GM21381 (cell line): ENCODE data around the gene RASSF8.
A peak's percentile ranks its signal among the peaks of the same experiment; 100 is the strongest.

Experiments used
- ATAC-seq: cut with Tn5 transposase; IDR thresholded peaks from one replicate; pipeline ENCODE4 v1.9.1; 2021; ENCODE audit warnings: mild to moderate bottlenecking, moderate library complexity; ENCODE audit not compliant: unreplicated experiment

Gene RASSF8

DNA sequence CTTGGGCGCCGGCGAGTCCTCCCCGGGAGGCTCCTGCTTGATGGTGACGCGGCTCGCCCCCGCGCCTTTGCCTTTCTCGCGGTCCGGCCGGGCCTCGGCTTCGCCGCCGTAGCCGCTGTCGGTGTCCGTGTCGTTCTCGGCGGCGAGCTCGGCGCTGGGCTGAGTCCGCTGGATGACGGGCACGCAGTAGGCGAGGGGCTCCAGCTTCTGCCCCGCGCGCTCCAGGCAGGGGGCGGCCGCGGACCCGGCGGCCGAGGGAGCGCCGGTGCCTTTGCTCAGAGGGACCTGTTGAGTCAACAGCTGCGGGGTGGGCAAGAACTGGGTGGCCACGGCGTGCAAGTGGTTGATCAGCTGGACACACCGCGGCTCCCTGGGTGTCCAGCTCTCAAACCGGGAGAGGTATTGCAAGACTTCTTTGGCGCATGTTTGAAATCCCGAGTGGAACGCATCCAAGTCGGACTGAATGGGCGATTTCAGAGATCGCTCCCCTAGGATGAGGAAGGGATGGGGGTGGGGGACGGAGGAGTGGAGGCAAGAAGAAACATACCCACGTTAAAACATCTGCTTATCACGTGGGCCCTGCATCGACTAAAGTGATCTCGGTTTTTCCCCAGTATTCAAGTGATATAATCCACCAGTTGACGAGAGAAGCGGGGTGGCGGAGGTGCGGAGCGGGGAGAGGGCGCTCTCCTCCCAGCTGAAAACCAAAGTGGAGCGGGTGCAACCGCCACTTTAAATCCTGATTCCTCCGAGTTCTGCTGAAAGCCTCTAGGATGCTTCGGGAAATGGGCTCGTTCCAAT lies 164.4 kb downstream of the RASSF8 start:
- no peak for ATAC-seq

DNA sequence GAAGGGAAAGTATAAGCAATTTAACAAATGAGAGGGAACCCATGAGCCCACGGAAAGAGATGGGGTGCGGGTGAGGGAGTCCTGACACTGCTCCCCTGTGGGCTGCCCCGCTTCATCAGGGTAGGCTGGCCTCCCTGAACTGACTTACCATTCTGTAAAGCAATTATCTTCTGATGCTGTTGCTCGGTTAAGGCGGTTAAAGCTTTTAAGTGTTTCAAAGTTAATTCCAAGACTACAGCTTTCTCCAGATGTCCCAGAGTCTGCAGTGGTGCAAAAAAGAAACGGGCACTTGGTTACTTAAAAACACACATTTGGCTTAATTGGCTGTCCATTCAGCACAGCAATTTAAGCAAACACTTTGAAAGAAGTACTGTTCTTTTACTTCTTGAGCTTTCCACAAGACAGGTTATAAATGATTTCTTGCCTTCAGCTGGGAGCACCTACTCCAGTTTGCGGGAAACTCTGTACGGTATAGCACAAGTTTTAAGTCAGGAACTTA lies 165.0 kb downstream of the RASSF8 start:
- ATAC-seq = no peak

DNA sequence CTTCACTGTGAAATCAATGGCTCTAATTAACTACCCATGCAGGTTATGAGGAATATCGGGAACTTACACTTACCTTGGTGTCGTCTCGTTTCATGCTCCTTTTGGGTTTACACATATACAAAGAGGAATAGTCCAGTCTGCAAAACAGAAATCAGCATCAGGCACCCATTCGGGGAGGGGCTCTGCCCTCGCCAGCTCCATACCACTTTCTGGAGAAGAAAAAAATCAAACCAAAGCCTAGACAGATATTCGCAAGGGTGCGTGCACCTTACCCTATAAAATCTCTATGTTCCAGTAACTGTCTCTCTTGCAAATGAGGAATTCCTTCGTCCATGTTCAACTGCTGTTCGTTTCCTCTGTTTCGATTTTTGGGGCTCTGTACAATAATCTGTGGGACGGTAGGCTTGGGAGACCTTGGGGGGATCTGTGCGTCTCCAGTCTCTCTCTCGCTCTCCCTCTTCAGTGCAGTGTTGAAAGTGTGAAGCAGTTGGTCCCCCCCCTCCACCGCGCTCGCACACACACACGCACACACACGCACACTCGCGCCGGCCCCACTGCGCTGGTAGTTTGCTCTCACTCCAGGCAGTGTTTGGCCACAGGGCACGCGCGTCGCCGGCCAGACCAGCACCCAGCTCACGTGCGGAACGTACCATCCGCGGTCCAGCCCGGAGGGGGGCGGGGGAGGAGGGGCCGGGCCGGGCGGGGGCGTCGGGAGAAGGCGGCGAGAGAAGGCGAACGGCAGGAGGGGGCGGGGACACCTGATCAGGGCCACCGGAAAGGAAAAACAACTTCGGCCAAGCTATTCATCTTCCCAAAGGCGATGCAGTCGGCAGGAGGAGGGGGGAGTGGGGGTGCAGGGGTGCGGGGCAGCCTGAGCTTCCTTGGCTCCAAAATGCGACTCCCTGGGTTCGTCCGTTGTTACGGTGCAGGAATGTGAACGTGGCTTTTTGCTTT lies 166.2 kb downstream of the RASSF8 start, which contains the start of gene BHLHE41:
BHLHE41 (minus strand) TSS at position 592 of the 954 bp plus-strand sequence; CDS start at position 334, 258 bp downstream.
- ATAC-seq = no peak

DNA sequence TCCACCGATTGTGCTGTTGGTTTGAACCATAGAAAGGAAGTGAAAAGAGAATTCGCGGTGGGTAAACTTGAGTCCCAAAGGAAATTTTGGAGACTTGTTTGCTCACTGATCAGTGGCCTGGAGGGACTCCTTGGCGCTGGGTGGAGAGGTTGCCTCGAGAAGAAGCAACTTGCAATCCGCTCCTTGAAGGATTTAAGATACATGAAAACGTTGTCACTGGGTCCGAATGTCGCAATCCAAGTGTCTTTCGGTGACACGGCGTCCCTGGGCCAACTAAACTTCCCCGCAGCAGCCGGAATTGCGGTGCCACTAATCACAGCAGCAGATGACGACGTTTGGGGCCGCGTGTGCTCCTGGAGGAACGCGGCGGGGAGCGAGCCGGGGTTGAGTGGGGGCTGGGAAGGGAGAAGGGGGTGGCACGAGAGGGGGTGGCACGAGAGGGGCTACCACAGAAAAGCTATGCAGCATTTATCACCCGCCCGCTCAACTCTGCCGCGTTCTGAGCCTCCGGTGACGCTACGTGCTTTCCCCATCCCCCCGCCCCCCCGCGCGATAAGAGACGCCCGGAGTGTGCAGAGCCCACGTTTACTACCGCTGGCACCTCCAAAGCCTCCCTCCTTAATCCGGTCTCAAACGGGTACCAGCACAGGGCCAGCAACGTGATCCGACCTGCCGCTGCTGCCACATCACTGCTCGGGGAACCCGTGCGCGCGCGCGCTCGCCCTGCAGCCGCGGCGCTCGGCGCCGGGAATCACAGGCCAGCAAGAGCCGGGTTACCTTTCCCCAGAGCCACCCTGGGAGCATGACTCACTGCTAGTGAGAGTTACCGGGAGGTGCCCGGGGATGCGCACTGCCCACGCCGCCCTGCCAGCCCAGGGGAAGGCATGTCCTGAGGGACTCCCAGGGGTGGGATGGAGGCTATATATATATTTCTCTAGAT lies 167.2 kb downstream of the RASSF8 start:
- peak; percentile 27 for ATAC-seq

DNA sequence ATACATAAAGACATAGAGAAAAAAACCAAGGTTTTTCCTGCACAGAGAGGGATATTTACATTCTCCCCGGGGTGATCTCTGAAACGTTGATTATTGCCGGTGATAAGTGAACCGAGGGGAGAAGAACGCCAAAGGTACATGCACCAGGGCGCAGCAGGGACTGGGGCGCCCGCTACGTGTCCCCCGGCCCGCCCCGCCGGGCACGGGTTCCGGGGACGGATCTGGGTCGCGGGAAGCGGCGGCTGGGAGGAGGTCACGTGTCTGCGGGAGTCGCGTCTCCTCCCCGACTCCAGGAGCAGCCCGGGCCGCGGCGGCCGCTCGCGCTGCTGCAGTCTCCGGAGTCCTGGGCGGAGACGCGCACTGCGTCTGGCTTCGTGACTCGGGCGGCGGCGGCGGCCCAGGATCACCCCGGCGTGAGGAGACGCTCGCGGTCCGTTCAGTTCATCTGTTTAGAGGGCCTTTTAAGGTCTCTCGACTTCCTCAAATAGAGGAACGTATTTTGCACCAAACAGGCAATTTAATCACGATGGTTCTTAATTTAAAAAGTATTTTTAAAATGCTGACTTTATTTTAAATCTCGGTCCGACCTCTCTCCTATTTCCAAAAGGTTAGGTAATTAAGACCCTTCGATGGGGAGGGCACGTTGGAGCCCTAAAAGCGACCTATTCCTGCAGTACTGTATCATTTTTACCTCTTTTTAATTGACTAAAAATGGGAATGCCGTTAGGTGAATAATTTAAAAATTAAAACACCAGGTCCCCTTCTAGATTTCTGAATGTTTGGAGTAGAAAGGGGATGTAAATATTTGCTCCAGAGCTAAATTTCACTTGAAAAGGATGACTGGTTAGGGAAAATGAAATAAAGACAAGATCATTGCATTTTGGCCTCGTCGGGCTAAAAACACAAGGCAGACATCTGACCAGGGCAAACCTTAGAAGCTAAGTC lies 168.1 kb downstream of the RASSF8 start:
- ATAC-seq = peak; percentile 37

DNA sequence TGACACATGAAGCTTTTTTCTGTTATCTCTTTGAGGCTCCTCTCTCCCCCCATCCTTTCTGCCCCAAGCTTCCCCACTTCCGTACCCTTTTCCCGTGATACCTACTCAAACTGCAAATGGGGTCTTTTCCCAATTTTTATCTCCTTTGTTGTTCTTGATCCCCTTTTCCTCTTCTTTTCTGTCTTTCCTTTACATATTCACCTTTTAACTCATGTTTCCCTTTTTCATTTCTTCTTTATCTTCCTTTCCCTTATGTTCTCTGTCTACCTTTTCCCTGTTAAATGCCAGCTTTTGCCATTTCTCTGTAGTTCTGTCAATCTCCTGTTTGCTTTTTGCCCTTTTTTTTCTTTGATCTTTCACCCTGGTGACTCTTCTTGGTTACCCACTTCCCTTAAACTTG lies 168.9 kb downstream of the RASSF8 start:
- no peak for ATAC-seq

DNA sequence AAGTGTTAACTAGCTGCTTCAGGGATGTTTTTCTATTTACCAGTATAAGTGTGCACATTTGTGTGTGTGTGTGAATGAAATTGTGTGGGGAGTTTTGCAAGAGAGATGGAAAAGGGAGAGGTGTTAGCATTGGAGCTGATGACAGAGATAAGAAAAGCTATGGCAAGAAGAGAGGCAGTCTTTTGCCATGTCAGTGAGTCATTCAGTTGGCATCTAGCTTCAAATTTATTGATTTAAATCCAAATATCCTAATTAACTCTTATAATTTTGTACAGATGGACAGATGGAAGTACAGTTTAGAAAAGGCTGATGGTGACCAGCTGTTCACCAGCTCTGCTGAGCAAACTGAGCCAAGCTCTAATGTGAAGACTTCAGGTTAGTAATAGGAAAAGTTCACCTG lies 169.7 kb downstream of the RASSF8 start:
- ATAC-seq = no peak
